ENCODE measurements around the gene RYR3.

- TF ChIP-seq POLR2A (IDR thresholded peaks at IDR 0.05; ENCODE audit: low read depth, low read length): no peak
- no peak for TF ChIP-seq POLR2AphosphoS5 (IDR thresholded peaks at IDR 0.05; ENCODE audit: low read depth, low read length)
- no peak for TF ChIP-seq TAF1 (IDR thresholded peaks at IDR 0.05; ENCODE audit: borderline replicate concordance, low read depth, low read length)
Measured at GRCh38 chr15:33601461-33601860, 290.7 kb downstream of the RYR3 start.
